Esophagus muscularis mucosa (tissue), 3 donors: ENCODE results near the gene PRKCH.

Experiments used
- CTCF ChIP-seq, 3 experiments: fragments of 200-600 bp in 2 of 3; fragments of 450-650 bp in 1 of 3; sonication (generic) in 2 of 3; IDR thresholded peaks; one replicate each; pipeline ENCODE4 v1.5.1; 2017 to 2019; ENCODE audit warnings: antibody characterized with exemption in 3 of 3, mild to moderate bottlenecking in 2 of 3, moderate library complexity in 1 of 3
- POLR2A ChIP-seq: fragments of 450-650 bp; IDR thresholded peaks from one replicate; pipeline ENCODE4 v1.6.1; 2017; ENCODE audit warnings: antibody characterized with exemption, moderate library complexity, mild to moderate bottlenecking, low read depth

- TF ChIP-seq CTCF (IDR thresholded peaks at IDR 0.05) = no peak
- TF ChIP-seq POLR2A = no peak
Observed at GRCh38 chr14:61365667-61366212, 44.4 kb downstream of the PRKCH start.
